ENCODE results near the gene ATOSA.

DNA sequence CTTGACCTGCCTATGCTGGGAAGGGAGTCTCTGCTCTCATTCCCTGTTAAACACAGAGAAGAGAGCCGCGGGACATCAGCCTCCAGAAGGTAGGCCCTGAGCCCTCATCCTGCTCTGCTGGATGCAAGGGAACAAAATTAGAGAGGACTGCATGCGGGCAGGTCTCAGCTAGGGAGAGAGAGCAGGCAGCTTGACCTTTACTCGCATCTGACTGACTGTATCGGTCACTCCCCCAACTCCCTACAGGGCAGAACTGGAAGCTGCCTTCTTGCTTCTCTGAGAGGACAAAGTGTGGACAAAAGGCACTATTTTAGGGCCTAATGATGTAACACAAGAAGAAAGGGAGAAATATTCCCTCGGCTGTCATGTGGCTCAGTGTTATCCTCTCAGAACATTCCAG is 38.7 kb upstream of the ATOSA start:
- TF ChIP-seq CTCF (IDR thresholded peaks at IDR 0.05) = no peak
- TF ChIP-seq POLR2A (IDR thresholded peaks at IDR 0.05) = no peak

Data from heart left ventricle (tissue), 13 donors.